ENCODE data around the gene GMDS.

GMDS gene

GRCh38 chr6:1618311-1619097, 626.9 kb downstream of the GMDS start:
- Histone ChIP-seq H3K36me3 (ENCODE audit: insufficient read depth, low read length) (no peaks in the 10 kb centered on the region), H3K9me2 (replicated peaks; ENCODE audit: low read depth, low read length) (no peaks in the 10 kb centered on the region), H3F3A (ENCODE audit: low read depth) (no peaks in the 10 kb centered on the region), H3K4me1 (ENCODE audit: insufficient read depth, low read length, poor library complexity, severe bottlenecking) (no peaks in the 10 kb centered on the region), H4K20me1 (ENCODE audit: insufficient read depth, low read length, poor library complexity, severe bottlenecking) (no peaks in the 10 kb centered on the region), H3K4me2 (ENCODE audit: low read depth, low read length, poor library complexity, severe bottlenecking) (no peak overlapping the region), H3K9me3 (ENCODE audit: insufficient read depth, low read depth, low read length) (no peaks in the 10 kb centered on the region), H3K9ac (ENCODE audit: low read depth, low read length, poor library complexity, severe bottlenecking) (no peak overlapping the region), H2AFZ (ENCODE audit: low read length) (no peak overlapping the region), H3K4me3 (ENCODE audit: low read length, poor library complexity, severe bottlenecking) (no peak overlapping the region), H3K27me3 (ENCODE audit: insufficient read depth, low read length, poor library complexity, severe bottlenecking) (no peaks in the 10 kb centered on the region), H3K79me2 (ENCODE audit: insufficient read depth, low read length) (no peaks in the 10 kb centered on the region)
- TF ChIP-seq, protein P1, sequence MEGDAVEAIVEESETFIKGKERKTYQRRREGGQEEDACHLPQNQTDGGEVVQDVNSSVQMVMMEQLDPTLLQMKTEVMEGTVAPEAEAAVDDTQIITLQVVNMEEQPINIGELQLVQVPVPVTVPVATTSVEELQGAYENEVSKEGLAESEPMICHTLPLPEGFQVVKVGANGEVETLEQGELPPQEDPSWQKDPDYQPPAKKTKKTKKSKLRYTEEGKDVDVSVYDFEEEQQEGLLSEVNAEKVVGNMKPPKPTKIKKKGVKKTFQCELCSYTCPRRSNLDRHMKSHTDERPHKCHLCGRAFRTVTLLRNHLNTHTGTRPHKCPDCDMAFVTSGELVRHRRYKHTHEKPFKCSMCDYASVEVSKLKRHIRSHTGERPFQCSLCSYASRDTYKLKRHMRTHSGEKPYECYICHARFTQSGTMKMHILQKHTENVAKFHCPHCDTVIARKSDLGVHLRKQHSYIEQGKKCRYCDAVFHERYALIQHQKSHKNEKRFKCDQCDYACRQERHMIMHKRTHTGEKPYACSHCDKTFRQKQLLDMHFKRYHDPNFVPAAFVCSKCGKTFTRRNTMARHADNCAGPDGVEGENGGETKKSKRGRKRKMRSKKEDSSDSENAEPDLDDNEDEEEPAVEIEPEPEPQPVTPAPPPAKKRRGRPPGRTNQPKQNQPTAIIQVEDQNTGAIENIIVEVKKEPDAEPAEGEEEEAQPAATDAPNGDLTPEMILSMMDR (conservative IDR thresholded peaks at IDR 0.05; ENCODE audit: low read length), result no peak
- no peak for TF ChIP-seq EZH2phosphoT487 (IDR thresholded peaks at IDR 0.05; ENCODE audit: borderline replicate concordance)

DNA sequence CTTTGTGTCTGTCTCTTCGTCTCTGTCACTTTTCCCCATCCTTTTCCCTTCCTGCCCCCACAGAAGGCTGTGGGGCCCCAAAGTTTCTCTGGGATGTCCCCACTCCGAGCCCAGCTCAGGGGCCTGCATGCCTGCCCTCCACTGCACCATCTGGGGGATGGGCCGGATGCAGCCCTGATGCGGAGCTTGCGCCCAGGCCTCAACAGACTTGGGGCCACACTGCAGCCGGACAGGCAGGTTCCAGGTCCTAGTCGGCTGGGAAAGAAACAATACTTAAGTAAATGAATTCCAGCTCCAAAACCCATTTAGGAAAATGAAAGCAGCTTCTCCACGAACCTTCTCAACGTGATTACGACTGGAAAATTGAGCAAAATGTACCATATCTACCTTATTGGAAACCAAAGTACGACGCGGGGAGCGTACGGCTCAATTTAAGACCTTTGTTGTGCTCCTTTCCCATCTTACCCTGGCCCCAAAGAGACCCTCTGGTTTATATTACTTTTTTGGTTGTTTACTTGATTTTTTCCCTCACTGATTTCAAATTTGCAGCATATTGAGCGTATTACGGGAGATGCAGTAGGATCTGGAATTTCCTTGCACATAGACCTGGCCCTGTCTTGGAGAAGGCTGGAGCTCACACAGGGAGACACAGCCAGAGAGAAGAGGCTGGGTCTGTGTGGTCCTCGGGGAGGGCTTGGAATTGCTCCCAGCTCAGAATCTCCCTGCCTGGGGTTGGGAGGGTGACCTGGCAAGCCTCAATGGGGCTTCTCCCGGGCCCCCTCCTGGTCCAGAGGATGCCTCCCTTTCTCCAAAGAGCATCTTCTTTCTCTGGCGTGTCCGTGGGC, 627.7 kb downstream of the GMDS start:
- Histone ChIP-seq H3K27me3 (ENCODE audit: insufficient read depth, low read length, poor library complexity, severe bottlenecking) (no peaks in the 10 kb centered on the region), H3K9me3 (ENCODE audit: insufficient read depth, low read depth, low read length) (no peaks in the 10 kb centered on the region), H3K4me2 (ENCODE audit: low read depth, low read length, poor library complexity, severe bottlenecking) (no peak overlapping the region), H3K4me3 (ENCODE audit: low read length, poor library complexity, severe bottlenecking) (no peak overlapping the region), H2AFZ (ENCODE audit: low read length) (no peak overlapping the region), H3K9ac (ENCODE audit: low read depth, low read length, poor library complexity, severe bottlenecking) (no peak overlapping the region), H3K9me2 (replicated peaks; ENCODE audit: low read depth, low read length) (no peaks in the 10 kb centered on the region), H3K36me3 (ENCODE audit: insufficient read depth, low read length) (no peaks in the 10 kb centered on the region), H4K20me1 (ENCODE audit: insufficient read depth, low read length, poor library complexity, severe bottlenecking) (no peaks in the 10 kb centered on the region), H3K4me1 (ENCODE audit: insufficient read depth, low read length, poor library complexity, severe bottlenecking) (no peaks in the 10 kb centered on the region), H3K79me2 (ENCODE audit: insufficient read depth, low read length) (no peaks in the 10 kb centered on the region), H3F3A (ENCODE audit: low read depth) (no peaks in the 10 kb centered on the region)
- TF ChIP-seq, protein P1 (conservative IDR thresholded peaks at IDR 0.05; ENCODE audit: low read length), result no peak
- TF ChIP-seq EZH2phosphoT487 (IDR thresholded peaks at IDR 0.05; ENCODE audit: borderline replicate concordance), result no peak

DNA sequence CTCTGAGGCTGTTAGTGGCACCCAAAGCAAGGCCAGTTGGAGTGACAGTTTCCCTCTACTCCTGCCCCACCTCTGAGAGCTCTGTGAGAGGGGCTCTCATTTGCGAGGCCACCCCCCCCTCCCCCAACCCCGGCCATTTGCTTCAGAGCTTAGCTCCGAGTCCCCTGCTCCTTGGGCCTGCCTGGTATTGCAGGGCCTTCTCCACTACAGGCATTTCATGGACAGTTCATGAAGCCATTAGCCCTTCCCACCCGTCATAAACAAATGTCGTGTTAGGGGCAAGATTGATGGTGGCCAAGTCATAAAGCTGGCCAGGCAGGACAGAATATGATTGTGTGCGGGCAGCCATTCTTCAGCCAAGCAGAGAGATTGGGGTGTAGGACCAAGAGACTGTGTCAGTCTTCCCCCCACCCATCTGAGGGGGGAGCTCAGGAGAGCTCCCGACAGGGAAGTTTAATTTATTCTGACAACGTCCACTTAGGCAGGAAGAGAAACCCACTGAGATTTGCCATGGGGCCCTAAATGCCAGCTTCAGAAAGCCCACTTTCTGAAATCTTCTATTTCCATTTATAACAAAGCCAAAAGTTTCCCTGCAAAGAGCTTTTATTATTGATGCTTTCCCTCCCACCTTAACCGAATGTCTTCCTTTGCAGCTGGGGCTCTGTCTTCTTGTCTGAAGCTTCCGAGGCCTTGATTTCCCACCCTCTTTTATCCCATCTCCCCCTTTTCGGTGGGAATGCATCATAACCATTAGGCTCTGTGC, 628.5 kb downstream of the GMDS start:
- no peaks in the 10 kb centered on the region for H3K27me3 ChIP-seq (ENCODE audit: insufficient read depth, low read length, poor library complexity, severe bottlenecking)
- no peak overlapping the region for H3K4me2 ChIP-seq (ENCODE audit: low read depth, low read length, poor library complexity, severe bottlenecking)
- H3K36me3 ChIP-seq (ENCODE audit: insufficient read depth, low read length), result no peaks in the 10 kb centered on the region
- no peaks in the 10 kb centered on the region for H3K9me3 ChIP-seq (ENCODE audit: insufficient read depth, low read depth, low read length)
- no peaks in the 10 kb centered on the region for H3K79me2 ChIP-seq (ENCODE audit: insufficient read depth, low read length)
- H3K9me2 ChIP-seq (replicated peaks; ENCODE audit: low read depth, low read length), result no peaks in the 10 kb centered on the region
- no peaks in the 10 kb centered on the region for H3K4me1 ChIP-seq (ENCODE audit: insufficient read depth, low read length, poor library complexity, severe bottlenecking)
- no peaks in the 10 kb centered on the region for H4K20me1 ChIP-seq (ENCODE audit: insufficient read depth, low read length, poor library complexity, severe bottlenecking)
- H3K9ac ChIP-seq (ENCODE audit: low read depth, low read length, poor library complexity, severe bottlenecking), result no peak overlapping the region
- H3K4me3 ChIP-seq (ENCODE audit: low read length, poor library complexity, severe bottlenecking), result no peak overlapping the region
- no peak overlapping the region for H2AFZ ChIP-seq (ENCODE audit: low read length)
- no peak for TF ChIP-seq EZH2phosphoT487 (IDR thresholded peaks at IDR 0.05; ENCODE audit: borderline replicate concordance)
- TF ChIP-seq, protein P1 (conservative IDR thresholded peaks at IDR 0.05; ENCODE audit: low read length), result no peak
- H3F3A ChIP-seq (ENCODE audit: low read depth), result no peaks in the 10 kb centered on the region

Measured in Loucy (cell line).